Measurements from ENCODE around the gene GUCY2D. TPM values are rescaled to one million over a fixed set of nuclear protein-coding genes. Genes with fewer than 3 reads are reported as not detected.

Gene GUCY2D
- total and polyA plus RNA-seq, 2 experiments from 2014 or later, result 0.07 to 0.08 TPM

GRCh38 chr17:7972131-7972785 is 30.2 kb upstream of the GUCY2D start:
- Histone ChIP-seq H3K4me1 (ENCODE audit: insufficient read depth) (no peaks in the 10 kb centered on the region), H4K20me1 (replicated peaks; ENCODE audit: insufficient read depth) (no peaks in the 10 kb centered on the region), H3K9me2 (ENCODE audit: insufficient read depth) (no peaks in the 10 kb centered on the region), H3K79me2 (replicated peaks; ENCODE audit: insufficient read depth) (no peaks in the 10 kb centered on the region), H3K27me3 (ENCODE audit: insufficient read depth) (no peaks in the 10 kb centered on the region), H3K4me3 (no peak overlapping the region), H2AFZ (no peak overlapping the region), H3K4me2 (no peak overlapping the region), H3F3A (replicated peaks; ENCODE audit: low read depth) (no peaks in the 10 kb centered on the region), H3K27ac (ENCODE audit: low read depth) (no peak overlapping the region), H3K36me3 (ENCODE audit: insufficient read depth) (no peaks in the 10 kb centered on the region)
- H3K27me3 Mint-ChIP-seq (ENCODE audit: insufficient read depth, low read depth, poor library complexity), result peaks cover 9% of the 10 kb centered on the region
- H3K36me3 Mint-ChIP-seq (ENCODE audit: low read depth), result no peaks in the 10 kb centered on the region
- TF ChIP-seq, protein P1, sequence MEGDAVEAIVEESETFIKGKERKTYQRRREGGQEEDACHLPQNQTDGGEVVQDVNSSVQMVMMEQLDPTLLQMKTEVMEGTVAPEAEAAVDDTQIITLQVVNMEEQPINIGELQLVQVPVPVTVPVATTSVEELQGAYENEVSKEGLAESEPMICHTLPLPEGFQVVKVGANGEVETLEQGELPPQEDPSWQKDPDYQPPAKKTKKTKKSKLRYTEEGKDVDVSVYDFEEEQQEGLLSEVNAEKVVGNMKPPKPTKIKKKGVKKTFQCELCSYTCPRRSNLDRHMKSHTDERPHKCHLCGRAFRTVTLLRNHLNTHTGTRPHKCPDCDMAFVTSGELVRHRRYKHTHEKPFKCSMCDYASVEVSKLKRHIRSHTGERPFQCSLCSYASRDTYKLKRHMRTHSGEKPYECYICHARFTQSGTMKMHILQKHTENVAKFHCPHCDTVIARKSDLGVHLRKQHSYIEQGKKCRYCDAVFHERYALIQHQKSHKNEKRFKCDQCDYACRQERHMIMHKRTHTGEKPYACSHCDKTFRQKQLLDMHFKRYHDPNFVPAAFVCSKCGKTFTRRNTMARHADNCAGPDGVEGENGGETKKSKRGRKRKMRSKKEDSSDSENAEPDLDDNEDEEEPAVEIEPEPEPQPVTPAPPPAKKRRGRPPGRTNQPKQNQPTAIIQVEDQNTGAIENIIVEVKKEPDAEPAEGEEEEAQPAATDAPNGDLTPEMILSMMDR (conservative IDR thresholded peaks at IDR 0.05; ENCODE audit: low read depth in 2 of 2), result peak in 1 of 2 experiments; percentile 12; a peak in 1 of 4 replicates
- no peak for TF ChIP-seq NANOG (IDR thresholded peaks at IDR 0.05; ENCODE audit: borderline replicate concordance)
- ATAC-seq, result no peak
- peaks cover 14% of the 10 kb centered on the region for H3K9me3 Mint-ChIP-seq
- no peak for DNase-seq (ENCODE audit: low spot score)
- no peak overlapping the region for H3K4me3 Mint-ChIP-seq
- no peak overlapping the region for H3K27ac Mint-ChIP-seq
- no peaks in the 10 kb centered on the region for H3K4me1 Mint-ChIP-seq

DNA sequence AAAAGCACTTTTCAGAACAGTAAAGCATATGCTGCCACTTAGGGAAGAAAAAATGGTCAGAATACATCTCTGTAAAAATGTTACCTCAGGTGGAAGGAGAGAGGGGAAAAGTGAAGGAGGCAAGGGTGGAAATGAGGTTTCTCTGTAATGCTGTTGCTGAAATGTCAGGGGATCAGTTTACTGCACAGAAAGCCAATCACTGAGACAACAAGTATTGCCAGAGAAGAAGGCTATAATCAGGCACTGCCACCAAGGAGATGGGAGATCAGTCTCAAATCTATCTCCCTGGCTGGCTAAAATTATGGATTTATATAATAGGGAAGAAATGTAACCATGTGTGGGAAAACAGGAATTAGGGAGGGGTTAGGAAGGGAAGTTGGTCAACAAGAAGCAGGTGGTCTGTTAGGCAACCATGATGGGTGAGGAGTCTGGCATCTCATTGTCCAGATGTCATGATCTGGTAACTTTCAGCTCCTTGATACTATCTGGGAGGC is 27.7 kb upstream of the GUCY2D start:
- no peaks in the 10 kb centered on the region for H3F3A ChIP-seq (replicated peaks; ENCODE audit: low read depth)
- no peaks in the 10 kb centered on the region for H3K36me3 ChIP-seq (ENCODE audit: insufficient read depth)
- H2AFZ ChIP-seq, result no peak overlapping the region
- no peaks in the 10 kb centered on the region for H3K79me2 ChIP-seq (replicated peaks; ENCODE audit: insufficient read depth)
- ATAC-seq (no peak), DNase-seq (ENCODE audit: low spot score) (no peak)
- no peaks in the 10 kb centered on the region for H3K4me1 ChIP-seq (ENCODE audit: insufficient read depth)
- no peaks in the 10 kb centered on the region for H4K20me1 ChIP-seq (replicated peaks; ENCODE audit: insufficient read depth)
- H3K27ac ChIP-seq (ENCODE audit: low read depth), result no peak overlapping the region
- Mint-ChIP-seq H3K4me3 (no peak overlapping the region), H3K27me3 (ENCODE audit: insufficient read depth, low read depth, poor library complexity) (peaks cover 13% of the 10 kb centered on the region), H3K4me1 (no peaks in the 10 kb centered on the region), H3K36me3 (ENCODE audit: low read depth) (no peaks in the 10 kb centered on the region), H3K9me3 (peaks cover 14% of the 10 kb centered on the region), H3K27ac (no peak overlapping the region)
- no peak overlapping the region for H3K4me2 ChIP-seq
- no peak overlapping the region for H3K4me3 ChIP-seq
- no peaks in the 10 kb centered on the region for H3K27me3 ChIP-seq (ENCODE audit: insufficient read depth)
- H3K9me2 ChIP-seq (ENCODE audit: insufficient read depth), result no peaks in the 10 kb centered on the region
- TF ChIP-seq ZNF331 (CRISPR knock-in tag; IDR thresholded peaks at IDR 0.05; ENCODE audit: low read depth), result no peak
- TF ChIP-seq NANOG (IDR thresholded peaks at IDR 0.05; ENCODE audit: borderline replicate concordance), result no peak
- no peak for TF ChIP-seq ZNF114 (CRISPR knock-in tag; IDR thresholded peaks at IDR 0.05)
- no peak for TF ChIP-seq CREB1 (CRISPR knock-in tag; IDR thresholded peaks at IDR 0.05; ENCODE audit: low read depth)
- no peak for TF ChIP-seq EZH2 (IDR thresholded peaks at IDR 0.05; ENCODE audit: low read depth, unreplicated experiment)
- no peak for TF ChIP-seq EZH2phosphoT487 (IDR thresholded peaks at IDR 0.05; ENCODE audit: unreplicated experiment)
- TF ChIP-seq POLR2AphosphoS5 (IDR thresholded peaks at IDR 0.05; ENCODE audit: low read depth), result no peak
- no peak for TF ChIP-seq STAT1 (IDR thresholded peaks at IDR 0.05; ENCODE audit: unreplicated experiment)
- TF ChIP-seq JUNB (IDR thresholded peaks at IDR 0.05; ENCODE audit: unreplicated experiment), result no peak
- no peak for TF ChIP-seq ETS1 (IDR thresholded peaks at IDR 0.05)
- TF ChIP-seq, protein P1 (conservative IDR thresholded peaks at IDR 0.05; ENCODE audit: low read depth in 2 of 2), result no peak
- TF ChIP-seq, protein P2, sequence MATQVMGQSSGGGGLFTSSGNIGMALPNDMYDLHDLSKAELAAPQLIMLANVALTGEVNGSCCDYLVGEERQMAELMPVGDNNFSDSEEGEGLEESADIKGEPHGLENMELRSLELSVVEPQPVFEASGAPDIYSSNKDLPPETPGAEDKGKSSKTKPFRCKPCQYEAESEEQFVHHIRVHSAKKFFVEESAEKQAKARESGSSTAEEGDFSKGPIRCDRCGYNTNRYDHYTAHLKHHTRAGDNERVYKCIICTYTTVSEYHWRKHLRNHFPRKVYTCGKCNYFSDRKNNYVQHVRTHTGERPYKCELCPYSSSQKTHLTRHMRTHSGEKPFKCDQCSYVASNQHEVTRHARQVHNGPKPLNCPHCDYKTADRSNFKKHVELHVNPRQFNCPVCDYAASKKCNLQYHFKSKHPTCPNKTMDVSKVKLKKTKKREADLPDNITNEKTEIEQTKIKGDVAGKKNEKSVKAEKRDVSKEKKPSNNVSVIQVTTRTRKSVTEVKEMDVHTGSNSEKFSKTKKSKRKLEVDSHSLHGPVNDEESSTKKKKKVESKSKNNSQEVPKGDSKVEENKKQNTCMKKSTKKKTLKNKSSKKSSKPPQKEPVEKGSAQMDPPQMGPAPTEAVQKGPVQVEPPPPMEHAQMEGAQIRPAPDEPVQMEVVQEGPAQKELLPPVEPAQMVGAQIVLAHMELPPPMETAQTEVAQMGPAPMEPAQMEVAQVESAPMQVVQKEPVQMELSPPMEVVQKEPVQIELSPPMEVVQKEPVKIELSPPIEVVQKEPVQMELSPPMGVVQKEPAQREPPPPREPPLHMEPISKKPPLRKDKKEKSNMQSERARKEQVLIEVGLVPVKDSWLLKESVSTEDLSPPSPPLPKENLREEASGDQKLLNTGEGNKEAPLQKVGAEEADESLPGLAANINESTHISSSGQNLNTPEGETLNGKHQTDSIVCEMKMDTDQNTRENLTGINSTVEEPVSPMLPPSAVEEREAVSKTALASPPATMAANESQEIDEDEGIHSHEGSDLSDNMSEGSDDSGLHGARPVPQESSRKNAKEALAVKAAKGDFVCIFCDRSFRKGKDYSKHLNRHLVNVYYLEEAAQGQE (IDR thresholded peaks at IDR 0.05; ENCODE audit: unreplicated experiment), result no peak

Measured in GM23338 (cell line).